GM19467 (cell line): Measurements from ENCODE around the gene TLL2.

ENCODE experiments used
- ATAC-seq: cut with Tn5 transposase; IDR thresholded peaks from one replicate; pipeline ENCODE4 v1.9.1; 2021; ENCODE audit warnings: mild to moderate bottlenecking, moderate library complexity; ENCODE audit not compliant: unreplicated experiment

The TLL2 gene

GRCh38 chr10:96431211-96431970 is 82.3 kb downstream of the TLL2 start:
- ATAC-seq = no peak

- ATAC-seq = no peak
Observed at GRCh38 chr10:96427291-96427690, 86.4 kb downstream of the TLL2 start.

GRCh38 chr10:96422525-96422924 is 91.2 kb downstream of the TLL2 start:
- no peak for ATAC-seq

- no peak for ATAC-seq
Observed at GRCh38 chr10:96421995-96422394, 91.7 kb downstream of the TLL2 start.

- ATAC-seq = no peak
Observed at GRCh38 chr10:96420228-96421009, 93.3 kb downstream of the TLL2 start.

GRCh38 chr10:96419351-96419750 is 94.4 kb downstream of the TLL2 start:
- ATAC-seq = no peak

GRCh38 chr10:96418582-96418981 is 95.1 kb downstream of the TLL2 start:
- ATAC-seq = no peak

GRCh38 chr10:96417441-96417840 is 96.3 kb downstream of the TLL2 start:
- no peak for ATAC-seq

- ATAC-seq = no peak
Observed at GRCh38 chr10:96416643-96417042, 97.1 kb downstream of the TLL2 start.

GRCh38 chr10:96415891-96416554 is 97.7 kb downstream of the TLL2 start:
- ATAC-seq = no peak

- ATAC-seq = no peak
Observed at GRCh38 chr10:96415150-96415890, 98.4 kb downstream of the TLL2 start.

- no peak for ATAC-seq
Observed at GRCh38 chr10:96414303-96414702, 99.4 kb downstream of the TLL2 start.

- ATAC-seq = no peak
Observed at GRCh38 chr10:96413151-96413787, 100.5 kb downstream of the TLL2 start.

- ATAC-seq = no peak
Observed at GRCh38 chr10:96411716-96412320, 101.9 kb downstream of the TLL2 start.

- ATAC-seq = no peak
Observed at GRCh38 chr10:96410296-96410695, 103.4 kb downstream of the TLL2 start.

GRCh38 chr10:96408201-96408600 is 105.5 kb downstream of the TLL2 start:
- ATAC-seq = no peak

- no peak for ATAC-seq
Observed at GRCh38 chr10:96407560-96408069, 106.1 kb downstream of the TLL2 start.

- no peak for ATAC-seq
Observed at GRCh38 chr10:96406091-96406490, 107.6 kb downstream of the TLL2 start.

GRCh38 chr10:96402417-96403305 is 111.1 kb downstream of the TLL2 start:
- no peak for ATAC-seq
